ENCODE results near the gene NCOA1.
"Not testable (repeated sequence)": the region's sequence is repeated elsewhere in the genome, so short reads cannot be mapped to it uniquely, and the experiment has no call there.

Gene NCOA1

DNA sequence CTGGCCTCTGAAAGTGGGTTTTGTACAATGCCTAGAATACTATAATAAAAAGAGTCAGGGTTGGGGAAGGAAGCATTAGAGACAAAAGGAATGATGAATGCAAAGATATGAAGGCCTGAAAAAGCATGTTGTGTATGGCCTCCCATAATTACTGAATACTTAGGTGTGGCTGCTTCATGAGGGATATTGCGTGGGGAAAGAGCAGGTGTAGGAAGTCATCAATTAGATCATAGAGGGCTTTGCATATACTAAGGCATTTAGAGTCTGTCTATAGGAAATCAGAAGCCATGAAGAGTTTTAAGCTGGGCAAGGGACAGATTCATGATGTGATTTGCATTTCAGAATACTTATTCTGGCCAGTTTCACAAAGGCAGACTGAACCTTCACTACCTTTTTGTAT lies 48.2 kb downstream of the NCOA1 start:
- no peak for DNase-seq (ENCODE audit: low read depth)

DNA sequence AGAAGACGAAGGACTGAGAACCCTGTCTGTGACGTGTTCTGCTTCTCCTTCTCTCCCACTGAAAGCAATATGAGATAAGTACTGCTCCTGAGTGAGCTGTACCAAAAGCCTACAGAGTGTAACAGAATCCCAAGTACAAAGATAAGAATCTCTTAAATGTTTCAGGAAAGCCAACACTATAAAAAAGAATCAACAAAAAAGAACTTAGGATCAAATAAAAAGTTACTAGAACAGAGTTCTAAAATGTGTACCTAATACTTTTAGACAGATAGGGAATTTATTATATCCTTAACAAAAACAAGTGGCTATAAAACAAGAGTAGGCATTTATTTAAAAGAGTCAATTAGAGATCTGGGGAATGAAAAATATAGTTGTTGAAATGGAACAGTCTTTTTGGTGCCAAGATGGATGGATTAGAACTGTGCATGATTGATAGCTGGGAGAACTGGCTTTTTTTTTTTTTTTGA lies 49.0 kb downstream of the NCOA1 start:
- no peak for DNase-seq (ENCODE audit: low read depth)

DNA sequence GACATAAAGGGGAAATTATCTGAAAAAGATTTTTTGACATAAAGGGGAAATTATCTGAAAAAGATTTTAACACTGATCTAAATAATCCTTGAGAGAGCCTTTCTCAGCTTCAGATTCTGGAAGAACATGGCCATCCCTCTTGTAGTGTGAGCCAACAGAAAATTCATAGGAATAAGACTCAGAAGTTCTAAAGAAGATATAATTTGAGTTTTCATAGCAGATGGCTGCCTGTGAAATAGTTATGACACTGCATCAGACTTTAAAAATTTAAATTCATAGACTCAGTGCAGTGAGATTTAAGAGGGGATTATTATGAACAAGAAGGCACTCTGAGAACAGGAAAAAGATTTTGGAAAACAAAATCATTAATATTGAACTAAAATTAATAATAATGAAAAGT lies 50.6 kb downstream of the NCOA1 start:
- DNase-seq (ENCODE audit: low read depth) = no peak

DNA sequence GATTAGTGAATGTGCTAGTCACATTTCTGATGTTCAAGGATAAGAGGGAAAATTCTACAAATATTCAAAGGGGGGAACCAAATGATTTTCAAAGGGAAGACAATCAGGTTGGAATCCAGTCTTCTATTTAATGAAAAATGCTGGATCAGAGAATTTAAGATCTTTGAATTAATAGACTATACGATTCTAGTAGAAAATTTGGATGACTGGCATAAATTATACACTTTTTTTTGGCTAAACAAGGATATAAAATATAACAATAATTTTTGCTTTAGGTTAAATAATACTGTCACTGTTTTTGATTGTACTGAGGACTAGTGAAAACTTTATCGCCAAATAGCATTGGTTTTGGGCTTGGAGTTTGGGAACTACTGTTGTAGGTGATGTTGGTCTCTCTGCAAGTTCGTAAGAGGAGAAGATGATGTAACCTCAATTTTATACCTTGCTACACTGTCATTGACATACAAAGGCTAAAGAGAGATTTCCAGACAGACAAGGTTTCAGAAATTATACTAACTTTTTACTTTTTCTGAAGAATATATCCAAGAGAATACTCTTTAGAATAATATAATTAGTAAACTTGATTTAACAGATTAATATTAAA lies 51.3 kb downstream of the NCOA1 start:
- DNase-seq (ENCODE audit: low read depth) = no peak

DNA sequence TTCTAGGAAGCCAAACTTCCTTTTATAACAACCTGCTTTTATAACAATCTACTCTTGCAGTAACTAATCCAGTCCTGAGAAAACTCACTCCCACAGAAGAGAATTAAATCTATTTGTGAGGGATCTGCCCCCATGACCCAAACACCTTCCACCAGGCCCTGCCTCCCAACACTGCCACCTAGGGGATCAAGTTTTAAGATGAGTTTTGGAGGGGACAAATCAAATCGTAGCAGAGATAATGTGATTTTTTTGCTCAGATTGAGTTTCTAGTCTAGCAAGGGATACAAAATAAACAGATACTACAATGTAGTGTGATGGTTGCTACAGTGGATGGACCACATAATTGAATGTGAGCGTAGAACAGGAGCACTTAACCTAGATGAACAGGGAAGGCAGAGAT lies 52.2 kb downstream of the NCOA1 start:
- DNase-seq (ENCODE audit: low read depth) = no peak

DNA sequence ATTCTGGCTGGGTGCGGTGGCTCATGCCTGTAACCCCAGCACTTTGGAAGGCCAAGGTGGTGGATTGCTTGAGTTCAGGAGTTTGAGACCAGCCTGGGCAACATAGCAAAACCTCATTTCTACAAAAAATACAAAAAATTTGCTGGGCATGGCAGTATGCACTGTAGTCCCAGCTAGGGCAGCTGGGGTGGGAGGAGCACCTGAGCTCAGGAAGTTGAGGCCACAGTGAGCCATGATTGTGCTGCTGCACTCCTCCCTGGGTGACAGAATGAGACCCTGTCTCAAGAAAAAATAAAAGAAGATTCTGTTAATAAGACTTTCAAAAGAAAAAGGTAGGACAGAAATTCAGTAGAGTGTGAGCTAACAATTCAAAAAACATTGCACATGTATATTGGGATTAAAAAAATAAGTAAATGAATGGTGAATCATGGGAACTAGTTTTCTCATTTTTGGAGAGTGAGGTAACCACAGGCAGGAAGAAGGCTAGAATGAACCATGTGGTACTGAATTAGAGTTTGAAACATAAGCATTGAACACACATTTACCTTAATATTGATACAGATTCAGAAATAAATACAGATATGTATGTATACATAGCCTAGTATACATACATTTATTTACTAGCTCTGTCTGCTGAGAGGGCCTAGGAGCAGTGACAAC lies 53.5 kb downstream of the NCOA1 start:
- DNase-seq (ENCODE audit: low read depth) = no peak

DNA sequence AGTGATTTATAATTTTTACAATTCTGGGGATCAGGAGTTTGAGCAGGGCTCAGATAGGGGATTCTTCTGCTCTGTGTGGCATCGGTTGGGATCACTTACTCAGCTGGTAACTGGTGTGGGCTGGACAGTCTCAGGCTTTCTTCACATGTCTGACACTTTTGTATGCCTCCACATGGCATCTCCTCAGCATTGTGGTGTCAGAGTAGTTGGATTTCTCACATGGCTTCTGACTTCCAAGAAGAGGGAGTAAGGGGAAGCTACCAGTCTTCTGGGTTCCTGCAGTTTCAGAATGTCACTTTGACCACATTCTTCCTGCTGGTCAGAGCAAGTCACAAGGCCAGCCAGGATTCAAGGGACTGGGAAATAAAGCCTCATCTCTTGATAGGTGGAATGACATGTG lies 55.6 kb downstream of the NCOA1 start:
- no peak for DNase-seq (ENCODE audit: low read depth)

DNA sequence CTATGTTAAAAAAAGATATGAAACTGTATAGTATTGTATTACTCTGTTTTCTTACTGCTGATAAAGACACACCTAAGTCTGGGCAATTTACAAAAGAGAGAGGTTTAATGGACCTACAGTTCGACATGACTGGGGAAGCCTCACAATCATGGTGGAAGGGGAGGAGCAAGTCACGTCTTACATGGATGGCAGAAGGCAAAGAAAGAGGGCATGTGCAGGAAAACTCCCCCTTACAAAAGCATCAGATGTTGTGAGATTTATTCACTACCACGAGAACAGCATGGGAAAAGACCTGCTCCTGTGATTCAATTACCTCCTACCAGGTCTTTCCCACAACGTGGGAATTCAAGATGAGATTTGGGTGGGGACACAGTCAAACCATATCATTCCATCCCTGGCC lies 57.0 kb downstream of the NCOA1 start:
- DNase-seq (ENCODE audit: low read depth) = no peak

DNA sequence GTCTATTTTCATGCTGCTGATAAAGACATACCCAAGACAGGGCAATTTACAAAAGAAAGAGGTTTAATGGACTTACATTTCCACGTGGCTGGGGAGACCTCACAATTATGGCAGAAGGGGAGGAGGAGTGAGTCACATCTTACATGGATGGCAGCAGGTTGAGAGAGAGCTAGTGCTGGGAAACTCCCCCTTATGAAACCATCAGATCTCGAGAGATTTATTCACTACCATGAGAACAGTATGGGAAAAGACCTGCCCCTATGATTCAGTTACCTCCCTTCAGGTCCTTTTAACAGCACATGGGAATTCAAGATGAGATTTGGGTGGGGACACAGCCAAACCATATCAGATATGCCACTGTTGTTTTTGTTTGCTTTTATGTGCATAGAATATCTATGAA lies 59.2 kb downstream of the NCOA1 start:
- not testable (repeated sequence) for DNase-seq (ENCODE audit: low read depth)

DNA sequence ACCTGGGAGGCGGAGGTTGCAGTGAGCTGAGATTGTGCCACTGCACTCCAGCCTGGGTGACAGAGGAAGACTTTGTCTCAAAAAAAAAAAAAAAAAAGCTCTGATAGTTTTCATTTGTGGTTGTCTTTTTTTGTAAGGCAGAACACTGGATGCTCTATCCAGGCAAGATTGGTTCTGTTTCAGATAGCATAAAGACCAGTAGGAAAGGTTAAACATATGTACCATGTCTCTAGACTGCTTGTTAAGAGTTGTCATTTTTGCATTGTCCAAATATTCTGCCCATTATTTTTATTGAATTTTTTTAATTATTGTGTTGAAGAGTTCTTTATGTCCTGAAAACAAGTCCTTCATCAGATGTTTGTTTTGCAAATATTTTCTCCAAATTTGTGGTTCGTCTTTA lies 60.0 kb downstream of the NCOA1 start:
- no peak for DNase-seq (ENCODE audit: low read depth)

DNA sequence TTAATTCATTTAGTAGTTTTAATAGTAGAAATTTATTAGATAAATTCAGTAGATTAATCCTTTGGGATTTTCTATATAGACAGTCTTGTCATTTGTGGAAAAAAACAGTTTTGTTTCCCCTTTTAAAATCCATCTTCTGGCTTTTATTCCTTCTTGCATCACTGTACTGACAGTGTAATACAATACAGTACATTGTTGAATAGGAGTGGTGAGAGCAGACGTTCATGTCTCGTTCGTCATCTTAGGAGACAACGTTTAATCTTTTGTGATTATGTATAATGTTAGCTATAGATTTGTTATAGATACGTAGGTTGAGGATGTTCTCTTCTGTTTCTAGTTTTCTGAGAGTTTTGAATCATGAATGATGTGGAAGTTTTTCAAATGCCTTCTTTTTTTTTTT lies 61.8 kb downstream of the NCOA1 start:
- no peak for DNase-seq (ENCODE audit: low read depth)

DNA sequence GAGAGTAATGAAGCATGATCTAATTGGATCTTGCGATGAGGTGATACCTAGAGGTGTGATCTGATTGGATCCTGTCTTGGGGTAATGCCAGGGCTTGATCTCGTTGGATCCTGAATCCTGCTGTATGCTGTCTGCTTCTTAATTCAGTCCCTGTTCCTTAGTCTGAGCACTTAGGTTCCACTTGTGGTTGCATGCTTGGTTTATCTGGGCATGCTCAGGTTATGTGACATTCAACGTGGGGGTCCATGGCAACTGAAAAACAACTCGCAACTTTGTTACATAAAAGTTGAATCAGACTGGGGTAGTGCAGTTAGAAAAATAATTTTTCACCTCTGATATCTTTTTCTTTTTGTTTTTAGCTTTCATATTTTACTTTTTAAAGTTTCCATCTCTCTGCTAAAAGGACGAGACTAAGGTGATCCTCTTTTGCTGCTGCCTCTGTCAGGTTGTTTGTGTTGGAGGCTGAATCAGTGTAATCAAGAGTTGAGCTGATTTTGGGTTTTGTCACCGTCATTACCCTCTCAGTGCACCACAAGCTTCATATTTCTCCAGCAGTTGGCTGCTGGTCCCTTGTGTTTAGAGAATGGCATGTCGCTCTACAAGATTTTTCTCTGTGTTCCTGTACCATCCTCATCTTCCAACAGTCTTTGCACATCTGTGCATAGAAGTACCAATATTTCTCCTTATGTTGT lies 67.9 kb downstream of the NCOA1 start:
- no peak for DNase-seq (ENCODE audit: low read depth)

DNA sequence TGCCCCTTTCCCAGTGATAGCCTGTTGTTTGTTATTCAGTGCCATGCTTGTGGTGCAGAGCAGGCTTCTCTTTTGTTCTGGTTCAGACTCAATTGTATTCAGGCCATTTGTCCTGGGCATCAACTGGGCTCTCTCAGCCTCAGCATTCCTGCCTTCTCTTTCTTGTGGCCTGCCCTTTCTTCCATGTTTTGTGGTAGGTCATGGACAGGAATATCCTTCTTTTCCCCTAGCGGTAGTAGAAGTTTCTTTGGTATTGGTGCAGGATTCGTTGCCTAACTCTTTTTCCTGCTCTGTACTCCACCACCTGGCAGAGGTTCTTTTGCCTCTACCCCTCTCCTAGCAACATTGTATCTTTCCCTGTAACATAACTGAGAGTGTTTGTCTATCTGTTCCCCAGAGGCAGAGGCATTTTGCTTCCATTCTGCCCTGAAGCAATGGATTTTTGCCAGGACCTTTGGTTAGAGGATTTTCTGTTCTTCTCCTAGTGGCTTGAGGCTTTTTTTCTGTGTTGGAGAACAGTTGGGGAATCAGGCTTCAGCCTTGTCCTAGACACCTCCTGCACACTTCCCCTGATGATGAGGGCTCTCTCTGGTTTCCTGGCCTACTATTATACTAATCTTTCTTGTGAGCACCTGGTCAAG lies 68.5 kb downstream of the NCOA1 start:
- DNase-seq (ENCODE audit: low read depth) = no peak

DNA sequence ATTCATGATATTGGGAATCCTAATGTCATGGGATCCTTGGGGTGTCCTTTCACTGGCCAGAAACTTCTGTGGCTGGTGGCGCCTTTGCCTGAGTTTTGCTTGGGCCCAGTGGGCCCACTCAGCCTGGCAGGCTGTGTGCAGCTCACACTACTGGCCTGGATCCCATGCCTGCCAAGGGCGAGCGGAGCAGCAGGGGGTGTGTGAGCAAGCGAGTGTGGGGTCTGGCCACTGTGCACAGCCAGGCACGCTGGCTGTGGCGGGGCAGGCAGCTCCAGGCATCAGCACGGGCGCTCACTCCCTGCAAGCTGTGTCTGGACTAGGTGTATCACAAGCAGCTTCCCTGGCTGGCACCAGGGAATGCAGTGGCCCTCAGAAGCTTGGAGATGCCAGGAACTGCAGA lies 74.5 kb downstream of the NCOA1 start:
- DNase-seq (ENCODE audit: low read depth) = no peak

DNA sequence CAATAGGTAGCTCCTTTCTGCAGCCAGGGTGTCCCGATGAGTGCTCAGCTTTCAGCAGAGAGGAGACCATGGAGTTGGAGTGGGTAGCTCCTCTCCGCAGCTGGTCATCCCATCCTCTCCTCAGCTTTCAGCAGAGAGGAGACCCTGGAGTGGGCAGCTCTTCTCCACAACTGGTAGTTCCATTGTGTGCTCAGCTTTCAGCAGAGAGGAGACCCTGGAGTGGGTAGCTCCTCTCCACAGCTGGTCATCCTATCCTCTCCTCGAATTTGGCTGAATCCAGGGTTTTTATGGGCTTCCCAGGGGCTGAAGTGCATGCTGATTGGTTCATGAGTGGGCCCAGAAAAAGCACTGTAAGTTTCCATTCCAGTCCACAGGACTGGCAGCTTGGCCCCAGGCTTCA lies 75.2 kb downstream of the NCOA1 start:
- no peak for DNase-seq (ENCODE audit: low read depth)

DNA sequence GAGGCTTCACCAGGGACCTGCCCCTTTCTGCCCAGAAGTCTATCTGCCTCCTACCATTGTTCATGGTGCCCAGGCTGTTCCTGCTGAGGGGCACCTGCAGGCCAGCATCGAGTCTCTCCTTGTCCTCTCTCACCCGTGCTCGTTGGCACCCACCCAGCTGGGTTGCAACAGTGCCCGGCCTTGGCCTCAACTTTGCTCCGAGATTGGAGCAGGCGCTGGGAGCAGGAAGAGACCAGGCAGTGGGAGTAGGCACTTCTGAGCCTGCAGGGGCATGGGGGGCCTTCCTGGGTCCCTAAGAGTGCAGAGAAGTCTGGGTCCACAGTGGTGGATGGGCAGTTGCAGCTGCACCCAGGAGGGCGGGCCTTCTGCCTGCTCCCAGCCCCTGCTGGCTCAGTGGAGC lies 75.6 kb downstream of the NCOA1 start:
- DNase-seq (ENCODE audit: low read depth) = no peak

DNA sequence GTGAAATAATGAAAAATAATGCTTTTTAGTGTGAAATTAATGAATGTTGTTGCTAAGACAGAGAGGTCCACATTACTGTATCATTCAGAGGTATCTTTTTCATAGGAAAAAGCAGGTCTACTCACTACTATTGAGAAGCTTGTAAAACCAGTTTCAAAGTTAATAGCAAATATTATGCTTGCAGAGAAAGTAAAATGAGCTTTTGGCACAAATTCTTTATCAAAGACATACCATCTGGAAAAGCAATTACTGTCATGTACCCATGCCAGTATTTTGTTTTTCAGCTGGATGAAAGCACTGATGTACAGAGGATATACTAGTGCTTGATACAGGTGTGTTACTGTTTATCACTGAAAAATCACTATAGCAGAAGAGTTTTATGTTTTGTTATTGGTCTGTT lies 77.5 kb downstream of the NCOA1 start:
- DNase-seq (ENCODE audit: low read depth) = no peak

DNA sequence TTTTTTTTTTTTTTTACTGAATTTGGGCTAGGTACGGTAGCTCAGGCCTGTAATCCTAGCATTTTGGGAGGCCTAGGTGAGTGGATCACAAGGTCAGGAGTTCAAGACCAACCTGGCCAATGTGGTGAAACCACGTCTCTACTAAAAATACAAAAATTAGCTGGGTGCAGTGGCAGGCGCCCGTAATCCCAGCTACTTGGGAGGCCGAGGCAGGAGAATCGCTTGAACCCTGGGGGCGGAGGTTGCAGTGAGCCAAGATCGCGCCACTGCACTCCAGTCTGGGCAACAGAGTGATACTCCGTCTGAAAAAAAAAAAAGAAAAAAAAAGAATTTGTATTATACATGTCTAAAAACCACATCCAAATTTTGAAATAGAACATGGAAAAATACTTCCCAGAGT lies 78.5 kb downstream of the NCOA1 start:
- DNase-seq (ENCODE audit: low read depth) = not testable (repeated sequence)

DNA sequence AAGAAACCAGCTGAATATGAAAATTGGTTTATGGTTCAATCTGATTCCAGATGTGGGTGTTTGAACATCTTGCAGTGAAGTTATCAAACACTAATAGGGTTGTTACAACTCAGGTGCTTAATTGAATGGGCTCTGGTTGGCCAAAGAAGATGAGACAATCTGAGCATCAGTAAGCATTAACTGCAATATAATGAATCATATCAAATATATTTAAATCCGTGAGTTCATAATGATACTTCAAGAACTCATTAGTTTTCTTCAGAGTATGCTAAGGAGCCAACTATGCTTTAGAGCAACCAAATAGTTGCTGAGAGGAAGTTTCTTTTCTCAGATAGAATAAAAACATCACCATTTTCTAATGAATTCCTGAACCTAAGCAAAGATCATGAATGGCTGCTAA lies 79.2 kb downstream of the NCOA1 start:
- no peak for DNase-seq (ENCODE audit: low read depth)

DNA sequence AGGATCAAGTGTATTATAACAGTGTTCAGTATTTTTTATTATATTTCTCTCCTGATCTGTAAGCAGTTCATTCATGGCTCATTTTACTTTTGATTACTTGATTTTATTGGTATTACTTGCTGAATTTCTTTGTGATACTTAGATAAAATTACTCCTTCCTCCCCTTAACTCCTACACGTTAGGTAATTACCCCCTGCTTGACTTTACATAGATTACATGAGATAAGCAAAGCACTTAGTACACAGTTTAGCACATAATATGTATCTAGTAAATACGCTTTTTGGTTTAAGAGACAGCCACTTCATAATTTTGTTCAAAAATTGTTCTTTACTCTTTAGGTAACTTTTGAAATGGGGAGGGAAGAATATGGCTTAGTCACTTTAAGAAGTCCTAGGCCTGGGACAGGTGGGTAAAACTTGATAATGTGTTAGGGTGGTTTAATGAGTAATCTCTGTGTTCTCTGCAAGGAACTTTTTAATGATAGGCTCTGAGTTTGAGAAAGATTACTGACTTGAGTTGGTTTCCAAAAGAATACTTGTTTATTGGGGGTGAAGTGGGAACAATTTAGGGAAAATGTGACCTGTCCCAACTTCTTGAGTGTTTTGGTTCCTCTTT lies 80.9 kb downstream of the NCOA1 start:
- no peak for DNase-seq (ENCODE audit: low read depth)

DNA sequence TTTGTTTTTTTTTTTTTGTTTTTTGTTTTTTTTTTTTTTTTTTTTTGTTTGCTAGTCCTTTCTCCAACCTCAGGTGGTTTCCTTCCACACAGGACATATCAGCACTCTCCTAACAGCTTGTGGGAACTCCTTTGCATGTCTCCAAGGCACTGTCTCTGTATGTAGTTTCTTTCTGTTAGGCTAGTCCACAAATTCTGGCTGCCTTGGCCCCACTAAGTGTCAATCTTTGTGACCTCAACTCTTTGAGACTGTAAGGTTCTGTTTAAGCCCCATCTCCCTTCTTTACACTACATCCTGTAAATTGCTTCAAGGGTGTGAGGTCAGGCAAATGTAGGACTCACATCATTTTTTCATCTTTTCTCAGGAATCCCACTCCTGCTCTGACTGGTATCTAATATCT lies 85.1 kb downstream of the NCOA1 start:
- DNase-seq (ENCODE audit: low read depth) = no peak

DNA sequence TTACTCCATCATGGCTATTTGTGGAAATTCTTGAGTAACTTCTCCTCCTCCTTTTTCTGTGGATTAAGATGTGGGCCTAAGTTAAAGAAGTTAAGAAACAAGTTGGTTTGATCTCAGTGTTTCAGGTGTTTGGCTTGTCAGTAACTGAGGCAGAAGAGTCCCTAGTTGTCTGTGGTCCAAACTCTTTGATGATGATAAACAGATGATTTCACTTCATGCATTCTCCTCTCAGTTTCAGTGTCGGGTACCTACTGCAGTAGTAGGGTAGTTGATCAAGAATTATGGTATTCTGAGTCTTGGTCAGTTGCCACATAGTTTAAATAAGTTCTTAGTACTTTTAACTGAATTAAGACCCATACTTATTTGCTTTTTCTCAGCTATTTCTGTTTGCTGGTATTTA lies 85.6 kb downstream of the NCOA1 start:
- DNase-seq (ENCODE audit: low read depth) = no peak

DNA sequence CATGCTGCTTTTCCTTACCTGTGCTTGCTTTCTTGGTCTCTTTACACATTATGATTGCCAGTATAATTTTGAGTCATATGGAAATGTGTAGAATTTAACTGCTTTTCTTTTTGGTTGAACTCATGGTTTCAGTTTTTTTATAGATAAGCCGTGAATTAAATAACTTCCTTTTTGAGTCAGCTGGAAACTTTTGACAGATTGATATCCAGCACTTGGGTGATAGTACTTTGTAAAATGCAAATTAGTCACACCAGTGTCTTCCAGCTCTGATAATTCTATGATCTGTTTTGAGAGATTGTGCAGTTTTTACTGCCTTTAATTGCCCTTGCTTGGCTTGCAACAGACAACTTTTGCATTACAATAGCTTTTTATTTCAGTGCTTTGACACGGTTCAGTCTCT lies 86.4 kb downstream of the NCOA1 start:
- no peak for DNase-seq (ENCODE audit: low read depth)
